DMS114 treated with DMSO at 0.1 percent for 48 hours (cell line): Measurements from ENCODE around the gene APIP.

Experiments
- DNase-seq: peaks from one replicate; lab custom pipeline; 2025; ENCODE audit not compliant: unreplicated experiment; lab: John Stamatoyannopoulos, UW

APIP gene

GRCh38 chr11:34844463-34845112 is 71.6 kb downstream of the APIP start:
- no peak for DNase-seq

DNA sequence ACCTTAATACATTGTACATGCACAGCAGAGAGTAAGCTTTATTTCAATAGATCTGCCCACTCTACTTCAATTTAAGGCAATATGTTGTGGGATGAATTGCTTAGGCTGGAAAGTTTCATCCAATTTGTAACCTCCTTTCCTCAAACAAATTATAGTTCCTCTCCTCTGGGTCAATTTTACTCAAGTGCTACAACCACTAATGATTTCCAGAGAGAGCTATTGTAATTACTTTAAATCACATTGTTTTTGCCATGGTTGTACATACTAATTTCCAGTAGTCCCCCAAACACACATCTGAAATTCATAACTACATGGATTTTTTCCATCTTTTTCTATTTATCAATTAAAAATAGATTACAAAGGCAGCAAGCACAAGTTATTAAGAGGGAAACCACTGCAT is 72.9 kb downstream of the APIP start:
- no peak for DNase-seq

GRCh38 chr11:34840736-34841386 is 75.3 kb downstream of the APIP start:
- no peak for DNase-seq

GRCh38 chr11:34839969-34840368 is 76.2 kb downstream of the APIP start:
- no peak for DNase-seq

GRCh38 chr11:34836958-34837856 is 79.0 kb downstream of the APIP start:
- no peak for DNase-seq

- DNase-seq: no peak
Observed at GRCh38 chr11:34833602-34834001, 82.6 kb downstream of the APIP start.
